GM23338 (cell line): ENCODE results near the gene TMPRSS9. TPM values are rescaled to one million over a fixed set of nuclear protein-coding genes. Genes with fewer than 3 reads are reported as not detected.

ENCODE experiments used
- ATAC-seq: fragments of 200-7000 bp; cut with Tn5 transposase; 3 replicates; pipeline ENCODE4 v1.9.1; 2020
- DNase-seq: peaks from one replicate; pipeline ENCODE4 v3.0.0-alpha.2; 2015; ENCODE audit warnings: low spot score
- H2AFZ ChIP-seq: fragments of 200-600 bp; sonication (generic); 2 replicates; pipeline ENCODE4 v1.8.0; 2016; ENCODE audit warnings: antibody characterized with exemption, mild to moderate bottlenecking, moderate library complexity
- H3F3A ChIP-seq: fragments of 200-600 bp; sonication (generic); replicated peaks from 2 replicates; pipeline ENCODE4 v1.8.0; 2017; ENCODE audit warnings: antibody characterized with exemption, mixed run types, low read depth
- H3K27ac ChIP-seq: fragments of 200-600 bp; sonication (generic); 2 replicates; pipeline ENCODE4 v1.6.1; 2016; ENCODE audit warnings: low read depth
- H3K27me3 ChIP-seq: fragments of 200-600 bp; sonication (generic); 2 replicates; pipeline ENCODE4 v1.8.0; 2016; ENCODE audit warnings: mild to moderate bottlenecking, mixed run types, moderate library complexity; ENCODE audit not compliant: insufficient read depth
- H3K36me3 ChIP-seq: fragments of 200-600 bp; sonication (generic); 2 replicates; pipeline ENCODE4 v1.8.0; 2016; ENCODE audit warnings: mild to moderate bottlenecking; ENCODE audit not compliant: insufficient read depth
- H3K4me1 ChIP-seq: fragments of 200-600 bp; sonication (generic); 2 replicates; pipeline ENCODE4 v1.8.0; 2016; ENCODE audit warnings: mild to moderate bottlenecking, moderate library complexity; ENCODE audit not compliant: insufficient read depth
- H3K4me2 ChIP-seq: fragments of 200-600 bp; sonication (generic); 2 replicates; pipeline ENCODE4 v1.7.1; 2017; ENCODE audit warnings: mixed run types
- H3K4me3 ChIP-seq: fragments of 200-600 bp; sonication (generic); 2 replicates; pipeline ENCODE4 v1.6.1; 2016; ENCODE audit warnings: mixed run types
- H3K79me2 ChIP-seq: fragments of 200-600 bp; sonication (generic); replicated peaks from 2 replicates; pipeline ENCODE4 v1.8.0; 2017; ENCODE audit warnings: mild to moderate bottlenecking; ENCODE audit not compliant: insufficient read depth
- H3K9me2 ChIP-seq: fragments of 200-600 bp; sonication (generic); 2 replicates; pipeline ENCODE4 v1.8.0; 2017; ENCODE audit not compliant: insufficient read depth
- H4K20me1 ChIP-seq: fragments of 200-600 bp; sonication (generic); replicated peaks from 2 replicates; pipeline ENCODE4 v1.8.0; 2017; ENCODE audit warnings: mild to moderate bottlenecking; ENCODE audit not compliant: insufficient read depth
- H3K27ac Mint-ChIP-seq: 2 replicates; pipeline ENCODE4 v1.8.0; 2020; ENCODE audit warnings: inconsistent platforms, mild to moderate bottlenecking, moderate library complexity, mixed read lengths
- H3K27me3 Mint-ChIP-seq: 3 replicates; pipeline ENCODE4 v1.8.0; 2022; ENCODE audit warnings: low read depth, mild to moderate bottlenecking, moderate library complexity, mixed read lengths, inconsistent platforms; ENCODE audit not compliant: insufficient read depth, poor library complexity
- H3K36me3 Mint-ChIP-seq: 3 replicates; pipeline ENCODE4 v1.8.0; 2021; ENCODE audit warnings: low read depth, mild to moderate bottlenecking, inconsistent platforms, moderate library complexity, mixed read lengths
- H3K4me1 Mint-ChIP-seq: 3 replicates; pipeline ENCODE4 v1.8.0; 2020; ENCODE audit warnings: mild to moderate bottlenecking, inconsistent platforms, mixed read lengths
- H3K4me3 Mint-ChIP-seq: 3 replicates; pipeline ENCODE4 v1.8.0; 2021; ENCODE audit warnings: moderate library complexity, mild to moderate bottlenecking, inconsistent platforms, mixed read lengths
- H3K9me3 Mint-ChIP-seq: 3 replicates; pipeline ENCODE4 v1.8.0; 2020; ENCODE audit warnings: moderate library complexity, mild to moderate bottlenecking, inconsistent platforms, mixed read lengths
- EZH2phosphoT487 ChIP-seq: fragments of 200-600 bp; sonication (generic); IDR thresholded peaks from one replicate; pipeline ENCODE4 v1.8.1; 2018; ENCODE audit warnings: antibody characterized with exemption; ENCODE audit not compliant: unreplicated experiment
- NANOG ChIP-seq: IDR thresholded peaks from 2 replicates; pipeline ENCODE4 v1.6.1; 2016; ENCODE audit warnings: antibody characterized with exemption, borderline replicate concordance
- ZNF114 ChIP-seq: fragments of 250-450 bp; sonication (Bioruptor Pico); IDR thresholded peaks from 2 replicates; pipeline ENCODE4 v1.5.0; 2020; ENCODE audit warnings: mild to moderate bottlenecking, moderate library complexity
- ZNF331 ChIP-seq: fragments of 250-450 bp; sonication (Bioruptor Pico); IDR thresholded peaks from 2 replicates; pipeline ENCODE4 v1.5.0; 2020; ENCODE audit warnings: low read depth, mild to moderate bottlenecking, moderate library complexity
- polyA plus RNA-seq: library from polyadenylated mRNA; unstranded; fragments of >200 nt; fragmentation: Nextera tagmentation; extraction: Ambion mirVana; gene quantifications from 2 replicates; pipeline ENCODE4 v1.2.1, GENCODE V29; 2016
- total RNA-seq: library from RNA; depleted of rRNA; stranded (reverse); fragments of >200 nt; shearing (Covaris generic); gene quantifications from 2 replicates; pipeline ENCODE4 v1.2.3, GENCODE V29; 2014
- TF ChIP-seq, protein P1 (sequence below): fragments of 250-450 bp; sonication (Bioruptor Pico); IDR thresholded peaks from 2 replicates; pipeline ENCODE4 v1.5.0; 2020; ENCODE audit warnings: mild to moderate bottlenecking, moderate library complexity
- TF ChIP-seq, protein P2 (sequence below), 2 experiments: fragments of 200-600 bp in 1 of 2; sonication (generic) in 1 of 2; conservative IDR thresholded peaks; 2 replicates each; pipeline versions ENCODE4 v1.5.1 to v1.6.1; 2016 to 2017; ENCODE audit warnings: antibody characterized with exemption in 2 of 2, low read depth in 2 of 2, mild to moderate bottlenecking in 2 of 2, moderate library complexity in 1 of 2

The TMPRSS9 gene
- total and polyA plus RNA-seq, 2 experiments from 2014 or later, result 0.05 to 0.28 TPM

DNA sequence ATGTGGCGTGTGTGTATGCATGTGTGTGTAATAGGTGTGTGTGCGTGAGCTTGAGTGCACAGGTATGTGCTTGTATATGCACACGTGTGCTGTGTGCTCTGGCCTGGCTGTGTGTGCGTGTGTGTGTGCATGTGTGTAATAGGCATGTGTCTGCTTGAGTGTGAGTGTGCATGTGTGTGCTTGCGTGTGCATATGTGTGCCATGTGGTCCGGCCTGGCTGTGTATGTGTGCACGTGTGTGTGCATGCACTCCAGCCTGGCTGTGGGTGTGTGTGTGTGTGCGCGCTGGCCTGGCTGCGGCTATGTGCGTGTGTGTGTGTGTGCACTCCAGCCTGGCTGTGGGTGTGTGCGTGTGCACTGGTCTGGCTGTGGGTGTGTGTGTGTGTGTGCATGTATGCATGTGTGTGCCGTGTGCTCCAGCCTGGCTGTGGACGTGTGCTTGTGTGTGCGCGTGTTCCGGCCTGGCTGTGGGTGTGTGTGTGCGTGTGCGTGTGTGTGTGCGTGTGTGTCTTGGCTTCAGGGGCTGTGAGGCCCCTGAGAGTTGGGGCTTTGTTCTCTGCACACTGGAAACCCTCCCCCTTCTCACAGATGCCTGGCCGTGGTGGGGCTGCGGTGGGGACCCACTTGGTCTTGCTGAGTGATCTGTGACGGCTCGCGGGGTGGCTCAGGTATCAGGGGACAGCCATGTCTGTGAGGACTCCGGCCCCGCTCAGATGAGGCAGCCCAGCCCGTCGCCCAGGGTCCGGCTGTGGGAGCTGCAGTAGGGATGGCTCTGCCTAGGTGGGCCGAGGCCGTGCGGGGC lies 23.3 kb upstream of the TMPRSS9 start (continued):
- TF ChIP-seq, protein P1, sequence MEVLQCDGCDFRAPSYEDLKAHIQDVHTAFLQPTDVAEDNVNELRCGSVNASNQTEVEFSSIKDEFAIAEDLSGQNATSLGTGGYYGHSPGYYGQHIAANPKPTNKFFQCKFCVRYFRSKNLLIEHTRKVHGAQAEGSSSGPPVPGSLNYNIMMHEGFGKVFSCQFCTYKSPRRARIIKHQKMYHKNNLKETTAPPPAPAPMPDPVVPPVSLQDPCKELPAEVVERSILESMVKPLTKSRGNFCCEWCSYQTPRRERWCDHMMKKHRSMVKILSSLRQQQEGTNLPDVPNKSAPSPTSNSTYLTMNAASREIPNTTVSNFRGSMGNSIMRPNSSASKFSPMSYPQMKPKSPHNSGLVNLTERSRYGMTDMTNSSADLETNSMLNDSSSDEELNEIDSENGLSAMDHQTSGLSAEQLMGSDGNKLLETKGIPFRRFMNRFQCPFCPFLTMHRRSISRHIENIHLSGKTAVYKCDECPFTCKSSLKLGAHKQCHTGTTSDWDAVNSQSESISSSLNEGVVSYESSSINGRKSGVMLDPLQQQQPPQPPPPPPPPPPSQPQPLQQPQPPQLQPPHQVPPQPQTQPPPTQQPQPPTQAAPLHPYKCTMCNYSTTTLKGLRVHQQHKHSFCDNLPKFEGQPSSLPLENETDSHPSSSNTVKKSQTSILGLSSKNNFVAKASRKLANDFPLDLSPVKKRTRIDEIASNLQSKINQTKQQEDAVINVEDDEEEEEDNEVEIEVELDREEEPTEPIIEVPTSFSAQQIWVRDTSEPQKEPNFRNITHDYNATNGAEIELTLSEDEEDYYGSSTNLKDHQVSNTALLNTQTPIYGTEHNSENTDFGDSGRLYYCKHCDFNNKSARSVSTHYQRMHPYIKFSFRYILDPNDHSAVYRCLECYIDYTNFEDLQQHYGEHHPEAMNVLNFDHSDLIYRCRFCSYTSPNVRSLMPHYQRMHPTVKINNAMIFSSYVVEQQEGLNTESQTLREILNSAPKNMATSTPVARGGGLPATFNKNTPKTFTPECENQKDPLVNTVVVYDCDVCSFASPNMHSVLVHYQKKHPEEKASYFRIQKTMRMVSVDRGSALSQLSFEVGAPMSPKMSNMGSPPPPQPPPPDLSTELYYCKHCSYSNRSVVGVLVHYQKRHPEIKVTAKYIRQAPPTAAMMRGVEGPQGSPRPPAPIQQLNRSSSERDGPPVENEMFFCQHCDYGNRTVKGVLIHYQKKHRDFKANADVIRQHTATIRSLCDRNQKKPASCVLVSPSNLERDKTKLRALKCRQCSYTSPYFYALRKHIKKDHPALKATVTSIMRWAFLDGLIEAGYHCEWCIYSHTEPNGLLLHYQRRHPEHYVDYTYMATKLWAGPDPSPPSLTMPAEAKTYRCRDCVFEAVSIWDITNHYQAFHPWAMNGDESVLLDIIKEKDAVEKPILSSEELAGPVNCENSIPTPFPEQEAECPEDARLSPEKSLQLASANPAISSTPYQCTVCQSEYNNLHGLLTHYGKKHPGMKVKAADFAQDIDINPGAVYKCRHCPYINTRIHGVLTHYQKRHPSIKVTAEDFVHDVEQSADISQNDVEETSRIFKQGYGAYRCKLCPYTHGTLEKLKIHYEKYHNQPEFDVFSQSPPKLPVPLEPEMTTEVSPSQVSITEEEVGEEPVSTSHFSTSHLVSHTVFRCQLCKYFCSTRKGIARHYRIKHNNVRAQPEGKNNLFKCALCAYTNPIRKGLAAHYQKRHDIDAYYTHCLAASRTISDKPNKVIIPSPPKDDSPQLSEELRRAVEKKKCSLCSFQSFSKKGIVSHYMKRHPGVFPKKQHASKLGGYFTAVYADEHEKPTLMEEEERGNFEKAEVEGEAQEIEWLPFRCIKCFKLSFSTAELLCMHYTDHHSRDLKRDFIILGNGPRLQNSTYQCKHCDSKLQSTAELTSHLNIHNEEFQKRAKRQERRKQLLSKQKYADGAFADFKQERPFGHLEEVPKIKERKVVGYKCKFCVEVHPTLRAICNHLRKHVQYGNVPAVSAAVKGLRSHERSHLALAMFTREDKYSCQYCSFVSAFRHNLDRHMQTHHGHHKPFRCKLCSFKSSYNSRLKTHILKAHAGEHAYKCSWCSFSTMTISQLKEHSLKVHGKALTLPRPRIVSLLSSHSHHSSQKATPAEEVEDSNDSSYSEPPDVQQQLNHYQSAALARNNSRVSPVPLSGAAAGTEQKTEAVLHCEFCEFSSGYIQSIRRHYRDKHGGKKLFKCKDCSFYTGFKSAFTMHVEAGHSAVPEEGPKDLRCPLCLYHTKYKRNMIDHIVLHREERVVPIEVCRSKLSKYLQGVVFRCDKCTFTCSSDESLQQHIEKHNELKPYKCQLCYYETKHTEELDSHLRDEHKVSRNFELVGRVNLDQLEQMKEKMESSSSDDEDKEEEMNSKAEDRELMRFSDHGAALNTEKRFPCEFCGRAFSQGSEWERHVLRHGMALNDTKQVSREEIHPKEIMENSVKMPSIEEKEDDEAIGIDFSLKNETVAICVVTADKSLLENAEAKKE, result no peak
- TF ChIP-seq EZH2phosphoT487 (no peak), ZNF114 (CRISPR knock-in tag) (no peak), ZNF331 (CRISPR knock-in tag) (no peak)
- TF ChIP-seq, protein P2, sequence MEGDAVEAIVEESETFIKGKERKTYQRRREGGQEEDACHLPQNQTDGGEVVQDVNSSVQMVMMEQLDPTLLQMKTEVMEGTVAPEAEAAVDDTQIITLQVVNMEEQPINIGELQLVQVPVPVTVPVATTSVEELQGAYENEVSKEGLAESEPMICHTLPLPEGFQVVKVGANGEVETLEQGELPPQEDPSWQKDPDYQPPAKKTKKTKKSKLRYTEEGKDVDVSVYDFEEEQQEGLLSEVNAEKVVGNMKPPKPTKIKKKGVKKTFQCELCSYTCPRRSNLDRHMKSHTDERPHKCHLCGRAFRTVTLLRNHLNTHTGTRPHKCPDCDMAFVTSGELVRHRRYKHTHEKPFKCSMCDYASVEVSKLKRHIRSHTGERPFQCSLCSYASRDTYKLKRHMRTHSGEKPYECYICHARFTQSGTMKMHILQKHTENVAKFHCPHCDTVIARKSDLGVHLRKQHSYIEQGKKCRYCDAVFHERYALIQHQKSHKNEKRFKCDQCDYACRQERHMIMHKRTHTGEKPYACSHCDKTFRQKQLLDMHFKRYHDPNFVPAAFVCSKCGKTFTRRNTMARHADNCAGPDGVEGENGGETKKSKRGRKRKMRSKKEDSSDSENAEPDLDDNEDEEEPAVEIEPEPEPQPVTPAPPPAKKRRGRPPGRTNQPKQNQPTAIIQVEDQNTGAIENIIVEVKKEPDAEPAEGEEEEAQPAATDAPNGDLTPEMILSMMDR (conservative IDR thresholded peaks at IDR 0.05; ENCODE audit: low read depth in 2 of 2), result no peak

DNA sequence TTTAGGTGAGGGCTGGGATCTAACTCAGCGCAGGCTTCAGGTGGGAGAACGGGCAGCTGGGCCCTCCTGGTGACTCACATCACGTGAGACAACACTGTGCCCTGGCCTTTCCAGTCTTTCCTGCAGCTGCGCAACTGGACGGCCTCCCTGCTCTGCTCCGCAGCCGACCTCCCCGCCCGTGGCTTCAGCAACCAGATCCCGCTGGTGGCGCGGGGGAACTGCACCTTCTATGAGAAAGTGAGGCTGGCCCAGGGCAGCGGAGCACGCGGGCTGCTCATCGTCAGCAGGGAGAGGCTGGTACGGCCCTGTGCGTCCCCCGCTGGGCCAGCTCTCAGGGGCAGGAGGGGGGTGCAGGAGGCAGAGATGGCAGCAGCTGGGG lies 22.7 kb upstream of the TMPRSS9 start:
- ATAC-seq, result peak; percentile 86
- Mint-ChIP-seq H3K4me3 (no peak overlapping the region), H3K27me3 (peaks cover 10% of the 10 kb centered on the region), H3K4me1 (peaks cover 11% of the 10 kb centered on the region), H3K27ac (no peak overlapping the region), H3K36me3 (peaks cover 28% of the 10 kb centered on the region), H3K9me3 (peaks cover 13% of the 10 kb centered on the region)
- Histone ChIP-seq H3K36me3 (no peaks in the 10 kb centered on the region), H3K79me2 (peaks cover 26% of the 10 kb centered on the region), H3K27ac (no peak overlapping the region), H3F3A (peaks cover 24% of the 10 kb centered on the region), H2AFZ (no peak overlapping the region), H3K27me3 (no peaks in the 10 kb centered on the region), H4K20me1 (peaks cover 9% of the 10 kb centered on the region), H3K9me2 (no peaks in the 10 kb centered on the region; the same call in 1 of the 2 replicates), H3K4me2 (no peak overlapping the region), H3K4me3 (no peak overlapping the region), H3K4me1 (no peaks in the 10 kb centered on the region)
- DNase-seq, result peak; percentile 89
- TF ChIP-seq NANOG, result no peak
- TF ChIP-seq, protein P2 (conservative IDR thresholded peaks at IDR 0.05; ENCODE audit: low read depth in 2 of 2), result peak; percentile 24 to 33; a peak in 3 of 4 replicates
